ENCODE results near the gene TMEM117. TPM values are rescaled to one million over a fixed set of nuclear protein-coding genes. Genes with fewer than 3 reads are reported as not detected.

Gene TMEM117
- total RNA-seq (2022; extraction: Qiagen RNA extraction; ENCODE audit: low read depth) = 1.2 to 2.7 TPM (median 2.3 TPM) in 5 replicates

GRCh38 chr12:43835656-43836474, at the start of gene TMEM117:
Gene TMEM117 (plus strand): TSS chr12:43836081.

GRCh38 chr12:43805860-43806736, 29.8 kb upstream of the TMEM117 start, which contains the start of gene TWF1:
Gene TWF1 (minus strand): TSS chr12:43806317. CDS start chr12:43806245, 72 bp downstream.

Other genes with a start within 250 kb of the TMEM117 start
- gene PUS7L, start 77.3 kb upstream of the TMEM117 start, total RNA-seq (2022; extraction: Qiagen RNA extraction; ENCODE audit: low read depth) = 1.4 to 4.5 TPM (median 3.9 TPM) in 5 replicates
- gene IRAK4, start 77.1 kb upstream of the TMEM117 start, total RNA-seq (2022; extraction: Qiagen RNA extraction; ENCODE audit: low read depth) = 2.8 to 4.8 TPM (median 4.2 TPM) in 5 replicates
- gene TWF1, start 29.8 kb upstream of the TMEM117 start, total RNA-seq (2022; extraction: Qiagen RNA extraction; ENCODE audit: low read depth) = 56.5 to 82.3 TPM (median 74.3 TPM) in 5 replicates